ENCODE results near the gene ENTPD8.
"Not testable (repeated sequence)": the region's sequence is repeated elsewhere in the genome, so short reads cannot be mapped to it uniquely, and the experiment has no call there.

ENTPD8 gene

DNA sequence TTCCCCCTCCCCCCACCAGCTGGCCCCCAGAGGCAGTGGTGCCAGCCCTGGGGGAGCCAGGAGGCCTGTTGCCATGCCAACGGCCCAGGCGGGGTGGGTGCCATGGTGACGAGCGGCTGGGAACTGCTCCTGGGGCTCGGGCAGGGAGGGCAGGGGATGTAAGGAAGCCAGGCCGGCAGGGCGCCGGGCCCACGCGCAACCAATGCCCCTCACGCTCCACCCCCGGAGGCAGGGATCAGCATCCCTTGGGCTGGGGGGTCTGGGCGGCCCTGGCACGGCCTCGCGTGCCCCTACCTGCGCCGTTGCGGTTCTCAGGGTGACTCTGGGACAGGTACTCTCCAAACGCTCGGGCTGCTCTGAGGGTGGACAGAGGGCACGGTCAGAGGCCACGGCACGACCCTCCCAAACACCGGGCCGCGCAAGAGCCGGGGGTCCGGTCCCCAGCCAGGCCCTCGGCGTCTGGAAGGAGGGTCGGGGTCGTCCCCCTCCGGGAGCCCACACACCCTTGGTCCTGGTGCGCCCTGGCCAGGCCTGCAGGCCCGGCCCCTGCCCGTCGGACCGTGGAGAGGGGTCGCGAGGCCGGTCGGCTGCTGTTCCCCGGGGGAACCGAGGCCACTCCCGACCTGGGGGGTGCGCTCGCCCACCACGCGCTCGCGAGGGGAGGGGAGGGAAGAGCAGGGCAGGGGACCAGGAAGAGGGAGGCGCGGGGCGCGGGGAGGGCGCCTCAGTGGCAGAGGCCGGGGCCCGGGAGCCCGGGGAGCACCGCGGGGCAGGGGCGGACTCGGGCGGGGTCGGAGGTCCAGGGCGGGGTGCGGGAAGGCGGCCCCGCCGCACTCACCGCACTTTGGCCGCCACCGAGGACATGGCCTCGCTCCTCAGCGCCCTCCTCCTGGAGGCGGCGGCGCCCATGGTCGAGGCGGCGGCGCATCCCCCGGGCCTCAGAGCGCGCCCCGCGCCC is 17.3 kb upstream of the ENTPD8 start:
- no peak for DNase-seq (ENCODE audit: low read depth in 2 of 2)

DNA sequence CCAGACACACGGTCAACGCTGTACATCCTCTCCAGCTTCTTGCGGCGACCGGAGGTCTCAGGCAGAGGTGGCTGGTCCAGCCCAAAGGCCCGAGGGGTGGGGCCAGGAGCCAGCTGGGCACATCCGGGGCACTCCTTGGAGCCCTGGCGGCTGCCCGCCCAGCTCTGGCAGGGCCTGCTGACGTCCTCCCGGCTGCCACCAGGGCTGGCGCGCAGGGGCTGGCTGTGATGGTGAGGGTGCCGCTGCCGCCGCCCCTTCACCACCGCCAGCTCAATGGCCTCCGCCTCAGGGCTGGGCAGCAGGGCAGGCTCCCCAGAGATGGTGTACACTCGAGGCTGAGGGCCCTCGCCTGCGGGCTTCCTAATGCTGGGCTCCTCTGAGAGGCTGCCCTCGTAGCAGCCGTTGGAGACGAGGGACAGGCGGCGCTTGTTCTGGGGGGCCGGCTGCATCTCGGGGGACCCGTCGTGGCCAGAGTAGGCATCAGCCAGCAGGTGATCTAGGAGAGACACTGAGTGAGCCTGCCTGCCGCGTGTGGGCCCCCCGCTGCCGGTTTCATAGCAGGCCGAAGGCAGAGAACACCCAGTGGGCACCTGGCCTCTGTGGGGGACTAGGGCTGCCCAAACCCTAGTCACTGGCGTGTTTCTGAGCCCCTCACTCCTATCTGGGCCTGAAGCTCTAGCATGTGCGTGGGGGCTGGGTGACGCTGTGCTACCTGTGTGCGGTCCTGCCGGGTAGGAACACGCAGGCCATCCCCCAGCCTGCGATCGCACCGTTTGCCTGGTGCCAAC is 16.4 kb upstream of the ENTPD8 start:
- no peak for DNase-seq (ENCODE audit: low read depth in 2 of 2)

DNA sequence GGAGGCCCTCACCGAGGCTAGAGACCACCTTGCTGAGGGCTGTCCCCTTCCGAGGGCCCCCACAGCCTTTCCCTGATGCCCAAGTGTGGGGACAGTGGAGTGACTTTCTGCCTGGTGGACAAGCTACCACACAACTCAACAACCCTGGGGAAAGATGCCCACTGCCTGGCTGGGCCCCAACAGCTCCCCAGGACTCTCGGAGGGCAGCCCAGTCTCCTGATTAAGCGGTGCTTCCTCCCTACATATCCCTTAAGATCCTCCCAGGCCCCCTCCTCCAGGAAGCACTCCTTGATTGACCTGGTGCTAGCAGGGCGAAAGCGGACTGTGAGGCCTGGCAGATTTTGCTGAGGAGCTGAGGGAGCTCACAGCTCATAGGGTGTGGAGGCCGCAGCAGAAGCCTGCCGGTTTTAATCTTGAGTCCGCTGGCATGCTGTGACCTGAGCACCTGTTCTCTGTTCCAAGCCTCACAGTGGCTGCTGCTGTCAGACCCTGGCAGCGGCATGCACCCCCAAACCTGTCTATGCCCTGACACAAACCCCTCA is 15.8 kb upstream of the ENTPD8 start:
- DNase-seq (ENCODE audit: low read depth in 2 of 2): no peak

DNA sequence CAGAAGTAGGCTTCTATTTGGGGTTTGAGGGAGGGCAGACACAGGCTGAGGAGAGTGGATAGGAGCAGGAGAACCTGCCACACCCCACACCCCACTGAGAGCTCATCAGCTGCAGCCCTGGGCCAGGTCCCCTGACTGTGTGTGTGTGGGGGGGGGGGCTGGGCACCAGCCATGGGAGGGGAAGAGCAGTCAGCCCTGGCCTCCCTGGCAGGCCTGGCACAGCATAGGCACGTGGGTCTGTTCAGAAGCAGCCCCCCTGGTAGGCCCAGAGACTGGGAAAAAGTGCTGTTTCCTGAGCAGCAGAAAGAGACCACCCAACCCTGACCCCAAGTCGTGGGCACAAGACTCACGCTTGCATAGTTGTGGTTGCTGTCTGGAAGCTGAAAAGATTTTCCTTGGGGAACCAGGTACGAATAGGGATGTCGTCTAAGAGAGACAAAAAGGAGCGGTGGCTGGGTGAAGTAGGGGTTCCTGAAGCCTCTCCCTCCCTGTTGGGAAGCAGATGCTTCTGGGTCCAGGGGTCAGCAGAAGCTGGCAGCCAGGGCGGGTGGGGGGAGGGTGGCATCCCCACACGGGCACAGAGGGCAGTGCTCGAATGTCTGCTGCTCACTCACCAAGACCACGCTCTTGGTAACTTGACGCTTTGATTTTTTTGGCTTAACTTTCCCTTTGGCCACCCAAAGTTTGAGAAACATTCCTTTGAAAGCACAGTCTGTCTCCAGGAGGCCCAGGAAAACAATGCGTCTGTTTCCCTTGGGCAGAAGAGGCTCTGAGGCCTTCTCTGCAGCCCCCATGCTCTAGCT is 15.1 kb upstream of the ENTPD8 start:
- DNase-seq (ENCODE audit: low read depth in 2 of 2): no peak

DNA sequence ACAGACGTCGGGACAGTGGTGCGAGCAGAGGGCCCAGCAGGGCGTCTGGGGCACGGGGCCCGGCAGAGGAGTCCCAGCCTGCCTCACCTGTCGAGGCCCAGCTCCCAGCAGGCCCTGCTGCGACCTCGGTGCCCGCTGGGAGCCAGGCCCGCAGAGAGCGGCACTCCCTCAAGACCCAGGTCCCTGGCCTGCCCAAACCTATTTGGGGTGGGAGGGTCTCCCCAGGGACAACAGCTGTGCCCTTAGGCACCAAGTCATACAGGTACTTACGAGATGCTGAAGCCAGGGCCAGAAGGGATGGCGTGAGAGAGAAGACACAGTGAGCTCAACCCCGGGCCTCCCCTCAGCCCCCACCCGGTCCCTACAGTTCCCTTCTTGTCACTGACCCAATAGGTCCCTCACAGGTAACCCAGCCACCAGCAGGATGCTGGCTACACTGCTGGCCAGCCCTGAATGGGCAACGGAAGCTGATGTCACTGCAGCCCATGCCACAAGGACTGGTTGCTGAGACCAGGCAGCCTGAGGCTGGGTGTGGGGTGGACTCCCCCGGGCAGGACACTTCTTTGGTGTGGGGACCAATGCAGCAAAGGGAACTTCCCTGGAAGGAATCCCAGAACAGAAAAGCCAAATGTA is 14.3 kb upstream of the ENTPD8 start:
- no peak for DNase-seq (ENCODE audit: low read depth in 2 of 2)

DNA sequence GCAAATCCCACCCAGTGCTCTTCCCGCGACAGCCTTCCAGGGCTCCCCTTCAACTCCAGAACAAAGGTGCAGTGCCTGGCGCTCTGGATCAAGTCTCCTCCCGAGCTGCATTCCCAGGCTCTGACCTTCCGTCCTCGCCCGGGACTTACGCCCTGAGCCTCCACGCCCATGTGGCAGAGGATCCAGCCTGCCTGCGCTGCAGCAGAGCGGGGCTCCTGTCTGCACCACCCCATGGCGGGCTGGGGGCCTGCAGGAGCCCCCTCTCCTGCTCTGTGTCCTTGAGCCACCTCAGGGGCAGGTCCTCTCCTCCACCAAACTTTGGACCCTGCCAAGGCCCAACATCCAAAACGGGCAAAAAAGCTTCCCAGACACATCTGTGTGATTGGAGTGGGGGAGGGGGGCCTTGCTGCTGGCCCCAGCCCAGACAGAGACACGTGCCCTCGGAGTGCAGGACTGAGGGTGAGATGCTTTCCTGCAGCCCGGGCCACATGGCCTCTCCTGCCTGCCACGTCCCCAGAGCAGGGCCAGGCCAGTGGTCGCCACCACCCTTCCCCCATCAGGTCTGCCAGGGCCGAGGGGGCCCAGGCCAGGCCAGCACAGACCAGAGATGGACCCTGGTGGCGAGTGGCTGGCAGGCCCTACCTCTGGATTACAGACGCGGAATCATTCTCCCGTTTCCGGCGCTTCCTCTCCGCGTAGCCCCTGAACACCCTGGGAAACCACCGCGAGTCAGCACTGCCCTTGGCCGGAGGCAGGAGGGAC is 13.6 kb upstream of the ENTPD8 start:
- DNase-seq (ENCODE audit: low read depth in 2 of 2): no peak

DNA sequence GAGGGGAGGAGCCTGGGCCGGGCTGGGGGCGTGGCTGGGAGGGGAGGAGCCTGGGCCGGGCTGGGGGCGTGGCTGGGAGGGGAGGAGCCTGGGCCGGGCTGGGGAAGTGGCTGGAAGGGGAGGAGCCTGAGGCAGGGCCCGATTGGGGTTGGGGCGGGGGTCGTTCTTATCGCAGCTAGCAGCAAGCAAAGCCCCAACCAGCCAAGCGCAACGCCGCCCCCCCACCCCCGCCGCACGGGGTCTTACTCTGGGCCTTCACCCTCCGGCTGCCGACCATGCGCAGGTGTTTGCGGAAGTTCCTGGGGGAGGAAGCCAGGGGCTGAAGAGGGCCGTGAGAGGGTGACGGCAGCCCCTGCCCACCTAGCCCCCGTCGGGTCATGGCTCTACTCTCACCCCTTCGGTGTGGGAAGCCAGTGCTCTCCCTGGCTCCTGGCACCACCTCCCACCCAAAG is 13.0 kb upstream of the ENTPD8 start:
- no peak for DNase-seq (ENCODE audit: low read depth in 2 of 2)

DNA sequence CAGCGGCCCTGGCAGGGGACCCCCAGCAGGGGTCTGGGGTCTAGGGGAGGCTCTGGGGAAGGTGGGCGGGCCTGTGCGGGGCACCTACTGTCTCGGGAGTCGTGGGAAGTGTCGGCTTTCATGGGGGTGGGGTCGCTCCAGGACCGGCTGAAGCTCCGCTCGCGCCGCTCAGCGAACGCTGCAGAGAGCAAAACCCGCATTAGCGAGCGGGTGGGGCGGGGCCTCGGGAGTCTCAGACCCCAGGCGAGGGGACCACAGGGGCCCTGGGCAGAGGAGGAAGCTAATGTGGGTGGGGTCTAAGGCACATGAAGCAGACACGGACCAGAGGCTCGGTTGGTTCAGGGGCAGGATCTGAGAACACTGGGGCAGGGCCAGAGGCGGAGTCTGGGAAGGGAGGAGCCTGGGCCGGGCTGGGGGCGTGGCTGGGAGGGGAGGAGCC is 12.5 kb upstream of the ENTPD8 start:
- no peak for DNase-seq (ENCODE audit: low read depth in 2 of 2)

DNA sequence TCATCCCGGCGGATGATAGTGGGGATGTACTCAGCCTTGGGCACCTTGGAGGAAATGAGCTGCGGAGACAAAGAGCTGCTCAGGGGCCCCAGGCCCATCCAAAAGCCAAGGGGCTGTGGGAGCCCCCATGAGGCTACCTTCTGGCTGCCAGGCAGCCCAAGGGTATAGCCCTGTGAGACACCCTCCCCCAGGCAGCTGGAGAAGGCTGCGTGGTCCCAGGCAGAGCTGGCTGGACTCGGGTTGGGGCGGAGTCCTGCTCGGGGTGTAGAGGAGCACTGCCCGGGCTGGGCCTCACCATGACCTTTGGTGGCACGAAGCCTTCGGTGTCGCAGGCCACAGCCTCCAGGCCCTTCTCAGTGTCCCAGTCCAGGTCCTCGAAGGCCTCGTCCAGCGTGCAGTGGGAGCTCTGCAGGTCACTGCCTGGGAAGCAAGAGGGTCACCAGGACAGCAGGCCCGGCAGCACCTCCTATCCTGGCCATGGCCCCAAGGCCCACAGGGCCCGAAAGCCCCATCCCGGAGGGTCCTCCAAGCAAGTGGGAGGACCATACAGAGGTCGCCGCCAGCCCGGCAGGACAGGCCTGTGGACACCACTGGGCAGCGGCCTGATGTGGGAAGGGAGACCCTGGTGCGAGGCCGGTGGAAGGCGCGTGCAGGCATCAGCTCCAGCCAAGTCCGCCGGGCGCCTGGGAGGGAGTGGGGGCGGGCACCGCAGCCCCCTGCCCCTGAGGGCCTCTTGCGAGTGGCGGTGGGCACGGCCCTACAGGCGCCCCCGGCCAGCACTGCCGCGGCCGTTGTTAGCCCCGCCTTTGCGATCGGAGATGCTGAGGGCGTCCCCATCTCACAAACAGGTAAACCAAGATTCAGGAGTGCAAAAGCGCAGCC is 11.8 kb upstream of the ENTPD8 start:
- DNase-seq (ENCODE audit: low read depth in 2 of 2): no peak

DNA sequence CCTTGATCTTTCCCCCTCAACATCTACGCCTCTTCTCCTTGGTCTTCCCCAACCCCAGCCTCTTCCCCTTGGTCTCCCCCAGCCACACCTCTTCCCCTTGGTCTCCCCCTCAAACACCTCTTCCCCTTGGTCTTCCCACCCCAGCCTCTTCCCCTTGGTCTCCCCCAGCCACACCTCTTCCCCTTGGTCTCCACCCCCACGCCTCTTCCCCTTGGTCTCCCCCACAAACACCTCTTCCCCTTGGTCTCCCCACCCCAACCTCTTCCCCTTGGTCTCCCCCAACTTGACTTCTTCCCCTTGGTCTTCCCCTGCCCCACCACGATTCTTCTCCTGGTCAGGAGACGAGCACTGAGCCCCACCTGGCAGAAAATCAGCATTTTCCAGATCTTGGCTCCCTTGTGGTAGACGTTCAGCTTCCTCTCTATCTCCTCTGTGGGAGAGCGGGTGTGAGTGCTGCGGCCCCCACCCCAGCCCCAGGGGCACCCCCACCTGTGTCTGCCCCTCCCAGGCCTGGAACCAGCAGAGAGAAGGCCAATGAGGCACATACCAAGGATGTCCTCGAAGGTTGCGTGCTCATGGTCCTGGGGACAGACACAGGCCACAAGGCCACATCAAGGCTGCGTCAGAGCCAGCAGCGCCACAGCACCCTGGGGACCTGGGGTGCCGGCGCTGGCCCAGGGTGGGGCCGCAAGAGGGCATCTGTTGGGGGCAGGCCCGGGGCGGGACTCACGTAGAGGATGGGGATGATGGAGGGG is 11.0 kb upstream of the ENTPD8 start:
- DNase-seq (ENCODE audit: low read depth in 2 of 2): no peak

DNA sequence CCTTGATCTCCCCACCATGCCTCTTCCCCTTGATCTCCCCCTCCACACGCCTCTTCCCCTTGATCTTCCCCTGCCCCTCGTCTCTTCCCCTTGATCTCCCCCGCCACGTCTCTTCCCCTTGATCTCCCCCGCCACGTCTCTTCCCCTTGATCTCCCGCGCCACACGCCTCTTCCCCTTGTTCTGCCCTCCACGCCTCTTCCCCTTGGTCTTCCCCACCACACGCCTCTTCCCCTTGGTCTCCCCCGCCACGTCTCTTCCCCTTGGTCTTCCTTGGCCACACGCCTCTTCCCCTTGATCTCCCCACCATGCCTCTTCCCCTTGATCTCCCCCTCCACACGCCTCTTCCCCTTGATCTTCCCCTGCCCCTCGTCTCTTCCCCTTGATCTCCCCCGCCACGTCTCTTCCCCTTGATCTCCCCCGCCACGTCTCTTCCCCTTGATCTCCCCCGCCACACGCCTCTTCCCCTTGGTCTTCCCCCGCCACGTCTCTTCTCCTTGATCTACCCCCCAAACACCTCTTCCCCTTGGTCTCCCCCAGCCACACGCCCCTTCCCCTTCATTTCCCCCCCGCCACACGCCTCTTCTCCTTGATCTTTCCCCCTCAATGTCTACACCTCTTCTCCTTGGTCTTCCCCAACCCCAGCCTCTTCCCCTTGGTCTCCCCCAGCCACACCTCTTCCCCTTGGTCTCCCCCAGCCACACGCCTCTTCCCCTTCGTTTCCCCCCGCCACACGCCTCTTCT is 10.3 kb upstream of the ENTPD8 start:
- not testable (repeated sequence) for DNase-seq (ENCODE audit: low read depth in 2 of 2)

DNA sequence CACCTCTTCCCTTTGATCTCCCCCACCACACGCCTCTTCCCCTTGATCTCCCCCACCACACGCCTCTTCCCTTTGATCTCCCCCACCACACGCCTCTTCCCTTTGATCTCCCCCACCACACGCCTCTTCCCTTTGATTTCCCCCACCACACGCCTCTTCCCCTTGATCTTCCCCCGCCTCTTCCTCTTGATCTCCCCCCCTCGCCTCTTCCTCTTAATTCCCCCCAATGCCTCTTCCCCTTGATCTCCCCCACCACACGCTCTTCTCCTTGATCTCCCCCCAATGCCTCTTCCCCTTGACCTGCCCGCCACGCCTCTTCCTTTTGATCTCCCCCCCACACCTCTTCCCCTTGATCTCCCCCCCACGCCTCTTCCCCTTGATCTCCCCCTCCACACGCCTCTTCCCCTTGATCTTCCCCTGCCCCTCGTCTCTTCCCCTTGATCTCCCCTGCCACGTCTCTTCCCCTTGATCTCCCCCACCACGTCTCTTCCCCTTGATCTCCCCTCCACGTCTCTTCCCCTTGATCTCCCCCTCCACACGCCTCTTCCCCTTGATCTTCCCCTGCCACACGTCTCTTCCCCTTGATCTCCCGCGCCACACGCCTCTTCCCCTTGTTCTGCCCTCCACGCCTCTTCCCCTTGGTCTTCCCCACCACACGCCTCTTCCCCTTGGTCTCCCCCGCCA is 9.5 kb upstream of the ENTPD8 start:
- DNase-seq (ENCODE audit: low read depth in 2 of 2): not testable (repeated sequence)

DNA sequence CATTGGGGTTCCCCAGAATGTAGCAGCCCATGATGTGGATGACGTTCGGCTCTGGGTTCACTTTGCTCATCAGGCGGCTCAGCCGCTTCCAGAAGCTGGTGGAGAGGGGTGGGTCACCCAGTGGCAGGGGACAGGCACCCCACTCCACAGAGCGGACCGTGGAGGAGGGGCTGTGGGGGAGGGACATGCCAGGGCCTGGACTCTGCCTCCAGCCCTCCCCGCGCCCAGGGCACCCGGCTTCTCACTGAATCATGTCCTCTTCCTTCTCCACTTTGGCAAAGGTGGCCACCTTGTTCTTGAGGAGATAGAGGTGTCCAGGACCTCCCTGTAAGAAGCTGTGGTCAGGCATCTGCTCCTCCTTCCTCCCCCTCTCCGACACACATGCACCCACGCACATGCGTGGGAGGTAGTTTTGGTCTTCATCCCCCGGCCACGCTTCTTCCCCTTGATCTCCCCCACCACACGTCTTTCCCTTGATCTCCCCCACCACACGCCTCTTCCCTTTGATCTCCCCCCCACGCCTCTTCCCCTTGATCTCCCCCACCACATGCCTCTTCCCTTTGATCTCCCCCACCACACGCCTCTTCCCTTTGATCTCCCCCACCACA is 8.9 kb upstream of the ENTPD8 start:
- DNase-seq (ENCODE audit: low read depth in 2 of 2): peak in 1 of 2 donors; percentile 36

DNA sequence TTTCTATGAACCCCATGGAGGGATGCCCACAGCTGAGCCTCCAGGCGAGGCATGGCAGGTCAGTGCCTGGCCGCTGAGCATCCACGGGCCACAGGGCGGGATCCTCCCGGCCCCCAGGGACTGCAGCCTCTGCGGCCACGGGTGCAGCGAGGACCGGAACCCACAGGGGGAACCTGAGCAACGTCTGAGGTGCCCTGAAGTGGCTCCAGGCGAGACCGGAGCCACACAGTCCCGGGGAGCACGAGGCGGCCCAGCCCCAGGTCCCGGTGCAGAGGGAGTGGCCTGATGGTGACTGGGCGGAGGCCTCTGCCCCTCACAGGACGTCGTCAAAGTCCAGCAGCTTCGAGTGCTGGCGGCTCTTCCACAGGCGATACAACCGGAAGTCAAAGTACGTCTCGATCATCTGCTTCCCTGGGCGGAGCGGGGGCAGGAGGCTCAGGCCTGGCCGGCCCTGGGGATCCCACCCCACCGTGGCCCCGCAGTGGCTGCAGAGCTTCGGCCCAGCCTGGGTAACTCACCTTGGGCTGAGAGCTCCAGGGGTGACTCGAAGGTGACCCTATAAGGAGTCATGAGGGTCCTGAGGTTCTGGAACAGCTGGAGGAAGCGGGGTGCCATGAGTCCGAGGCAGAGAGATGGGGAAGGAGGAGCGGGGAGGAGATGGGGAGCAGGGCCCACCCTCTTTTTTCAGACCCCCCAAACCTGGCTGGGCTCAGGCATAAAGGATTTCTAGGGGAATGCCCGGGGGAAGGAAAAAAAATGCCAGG is 8.1 kb upstream of the ENTPD8 start:
- DNase-seq (ENCODE audit: low read depth in 2 of 2): no peak

DNA sequence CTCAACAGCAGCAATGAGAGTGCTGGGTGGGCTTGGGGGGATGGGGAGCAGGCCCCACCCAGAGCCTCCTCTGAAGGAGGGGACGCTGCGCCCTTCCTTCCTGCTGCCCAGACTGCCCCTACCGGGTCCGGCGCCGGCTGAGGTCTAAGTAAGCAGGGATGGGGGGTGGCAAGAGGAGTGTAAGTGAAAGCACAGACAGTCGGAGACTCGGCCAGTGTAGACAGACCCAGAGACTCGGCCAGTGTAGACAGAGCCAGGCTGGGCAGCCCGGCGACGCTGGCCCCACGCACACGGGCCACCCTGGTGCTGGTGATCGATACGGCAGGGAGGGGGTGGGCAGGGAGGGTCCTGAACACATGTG is 7.4 kb upstream of the ENTPD8 start:
- DNase-seq (ENCODE audit: low read depth in 2 of 2): no peak

Measured in stimulated activated CD8-positive, alpha-beta memory T cell treated with anti-CD3 and anti-CD28 coated beads, Interleukin-2, amount 100 ng/mL, for 1 hour (primary cell).